ENCODE data around the gene MAP4K2. TPM values are rescaled to one million over a fixed set of nuclear protein-coding genes. Genes with fewer than 3 reads are reported as not detected.

MAP4K2 gene
- total RNA-seq, 8 experiments from 2014 or later: 3.0 to 15.7 (median 7.2) TPM

DNA sequence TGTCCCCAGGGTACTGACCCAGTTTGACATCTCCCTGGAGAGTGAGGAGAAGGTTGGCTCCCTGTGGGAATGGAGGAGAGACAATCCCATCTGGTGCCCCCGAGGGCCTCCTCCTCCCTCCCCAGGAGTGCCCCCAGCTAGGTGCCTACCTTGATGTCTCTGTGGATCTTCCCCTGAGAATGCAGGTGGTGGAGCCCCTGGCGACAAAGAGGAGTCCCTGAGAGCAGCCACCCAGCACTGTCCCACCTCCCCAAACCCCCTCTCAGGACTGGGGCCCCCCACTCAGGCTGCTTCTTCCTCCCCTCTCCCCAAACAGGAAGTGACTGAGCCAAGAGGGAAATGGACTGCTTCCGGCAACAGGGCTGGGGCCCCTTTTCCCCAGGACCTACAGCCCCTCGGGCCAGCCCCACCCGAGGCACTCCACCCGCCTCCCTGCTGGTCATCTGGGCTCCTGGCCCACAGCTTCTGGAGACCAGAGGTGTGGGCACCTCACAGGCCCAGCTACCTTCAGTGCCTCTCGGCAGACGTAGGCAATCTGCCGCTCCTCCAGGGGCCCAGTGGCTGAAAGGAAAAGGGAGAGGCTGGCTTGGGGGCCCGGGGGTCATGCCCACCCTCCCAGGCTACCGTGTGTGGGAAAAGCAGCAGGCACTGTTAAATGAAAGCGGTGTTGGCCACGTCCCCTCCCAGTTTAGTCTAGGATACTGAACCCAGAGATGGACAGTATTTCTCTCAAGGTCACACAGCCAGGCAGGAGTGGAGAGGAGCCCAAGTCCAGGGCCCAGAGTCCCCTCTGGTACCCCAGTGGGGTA lies 1.2 kb downstream of the MAP4K2 start:
- Histone ChIP-seq H3K4me1 (replicated peaks in 1 of 2) (peaks cover 12 to 21% of the 10 kb centered on the region in 2 donors), H3K27ac (no peak overlapping the region), H3K4me3 (peak overlapping the region in 1 of 5 donors; percentile 49)
- peak in 2 of 8 experiments; percentile 7 to 9 for ATAC-seq (replicated peaks in 6 of 8)
- in situ Hi-C loops (cut with MboI; ENCODE audit: low pct_unique_long_range_greater_than_20kb in 2 of 9, low sequenced_read_pairs in 9 of 9, unreplicated experiment in 9 of 9): no loop called here
- 64 to 95% (median 78%) methylated on average over 3 to 4 of the region's 13 CpGs; no CpG with 5 or more reads in 6 of the 10 experiments for WGBS, 10 experiments

DNA sequence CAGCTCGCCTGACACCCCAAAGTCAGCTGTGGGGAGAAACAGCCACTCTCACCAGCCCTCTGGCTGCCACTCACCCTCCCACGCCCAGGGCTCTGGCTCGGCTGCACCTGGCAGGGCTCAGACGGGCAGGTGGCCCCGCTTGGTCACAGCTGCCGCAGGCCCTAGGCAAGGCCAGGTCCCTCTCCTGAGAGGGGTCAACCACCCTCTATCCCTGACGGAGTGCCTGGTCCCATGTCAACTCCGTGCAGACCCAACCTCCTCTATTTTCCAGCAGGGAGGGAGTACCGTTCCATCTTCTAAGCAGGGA lies 1.9 kb downstream of the MAP4K2 start:
- ATAC-seq (replicated peaks in 6 of 8): no peak
- Histone ChIP-seq H3K4me3 (no peak overlapping the region), H3K27ac (no peak overlapping the region), H3K4me1 (replicated peaks in 1 of 2) (peaks cover 12 to 21% of the 10 kb centered on the region in 2 donors)
- 100% methylated on average over 1 of the region's 9 CpGs; no CpG with 5 or more reads in 9 of the 10 experiments for WGBS, 10 experiments
- in situ Hi-C loops (cut with MboI; ENCODE audit: low pct_unique_long_range_greater_than_20kb in 2 of 9, low sequenced_read_pairs in 9 of 9, unreplicated experiment in 9 of 9): no loop called here

DNA sequence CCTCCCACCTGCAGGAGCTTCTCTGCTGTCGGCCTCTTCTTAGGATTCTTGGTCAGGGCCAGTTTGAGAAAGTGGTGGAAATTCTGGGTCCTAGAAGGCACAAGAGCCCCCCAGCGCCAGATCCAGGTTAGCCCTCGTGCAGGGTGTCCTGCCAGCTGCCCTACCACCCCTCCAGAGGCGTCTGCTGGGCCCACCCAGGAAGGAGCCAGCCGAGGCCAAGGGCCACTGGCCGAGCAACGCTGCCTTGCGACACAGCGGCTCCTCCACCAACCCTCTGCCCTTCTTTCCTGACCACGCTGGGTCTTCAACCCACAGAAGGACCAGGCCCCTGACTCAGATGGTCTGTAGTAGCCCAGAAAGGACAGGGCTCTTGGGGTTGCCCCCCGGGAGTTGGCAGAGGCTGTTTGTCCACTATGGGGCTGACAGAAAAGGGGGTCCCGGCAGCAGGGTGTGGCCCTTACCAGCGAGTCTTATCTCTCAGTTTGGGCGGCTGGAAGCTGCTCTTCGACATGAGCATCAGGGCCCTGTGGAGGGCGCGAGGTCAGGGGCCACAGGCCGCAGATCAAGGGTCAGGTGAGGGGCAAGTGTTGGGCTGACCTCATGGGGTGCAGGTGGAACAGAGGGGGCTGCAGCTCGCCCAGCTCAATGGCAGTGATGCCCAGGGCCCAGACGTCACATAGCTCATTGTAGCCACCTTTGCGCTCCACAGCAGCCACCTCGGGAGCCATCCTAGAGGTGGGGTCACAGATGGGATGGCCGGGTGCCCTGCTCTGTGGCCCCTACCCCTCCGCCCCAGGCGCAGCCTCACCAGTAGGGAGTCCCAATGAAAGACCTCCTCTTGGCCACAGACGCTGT lies 2.5 kb downstream of the MAP4K2 start:
- Histone ChIP-seq H3K4me3 (no peak overlapping the region), H3K4me1 (replicated peaks in 1 of 2) (peaks cover 12 to 21% of the 10 kb centered on the region in 2 donors), H3K27ac (no peak overlapping the region)
- ATAC-seq (replicated peaks in 6 of 8): no peak
- WGBS, 10 experiments: 60 to 100% (median 81%) methylated on average over 1 to 6 of the region's 26 CpGs; no CpG with 5 or more reads in 6 of the 10 experiments
- in situ Hi-C loops (cut with MboI; ENCODE audit: low pct_unique_long_range_greater_than_20kb in 2 of 9, low sequenced_read_pairs in 9 of 9, unreplicated experiment in 9 of 9): no loop called here

DNA sequence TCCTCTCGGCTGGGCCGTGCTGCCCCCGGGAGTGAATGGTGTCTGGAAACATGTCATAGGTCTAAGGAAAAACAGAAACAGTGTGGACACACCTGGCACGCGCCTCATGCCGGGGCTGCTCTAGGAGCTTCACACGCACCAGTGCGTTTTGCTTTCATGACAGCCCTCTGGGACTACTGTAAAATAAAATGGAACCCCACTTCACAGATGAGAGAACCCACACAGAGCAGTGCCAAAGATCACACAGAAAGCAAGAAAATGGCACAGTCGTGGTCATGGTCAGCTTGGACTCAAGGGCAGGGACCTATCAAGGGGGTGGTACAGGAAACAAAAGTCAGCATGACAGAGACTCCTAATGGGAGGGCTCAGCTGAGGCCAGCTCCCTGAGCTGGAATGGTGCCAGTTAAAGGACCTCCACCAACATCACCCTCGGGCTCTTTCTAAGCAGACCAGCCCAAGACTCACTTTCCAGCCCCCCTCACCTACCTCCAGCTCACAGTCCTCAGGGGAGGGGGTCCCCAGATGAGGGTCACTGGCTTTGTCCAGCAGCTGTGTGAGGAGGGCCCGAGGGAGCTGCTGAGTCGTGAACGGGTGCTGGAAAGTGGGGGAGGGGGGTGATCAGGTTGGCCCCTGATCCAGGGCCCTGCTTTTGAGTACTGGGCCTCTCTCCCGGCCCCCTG lies 3.3 kb downstream of the MAP4K2 start:
- in situ Hi-C loops (cut with MboI; ENCODE audit: low pct_unique_long_range_greater_than_20kb in 2 of 9, low sequenced_read_pairs in 9 of 9, unreplicated experiment in 9 of 9): no loop called here

DNA sequence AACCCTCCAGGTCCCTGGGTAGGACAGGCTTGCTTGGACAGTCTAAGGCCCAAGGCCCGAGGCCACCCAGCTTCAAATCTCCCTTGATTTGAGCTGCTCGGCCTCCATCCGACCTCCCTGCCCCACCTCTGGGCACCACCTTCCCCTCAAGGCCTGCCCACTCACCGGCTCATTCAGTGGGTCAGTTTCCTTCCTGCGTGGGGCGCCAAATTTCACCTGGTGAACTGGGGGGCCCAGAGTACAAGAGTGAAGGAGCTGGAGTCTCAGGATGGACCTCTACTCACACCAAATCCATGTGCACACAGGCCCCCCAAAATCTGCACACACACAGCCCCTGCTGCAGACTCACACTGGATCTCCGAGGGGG lies 3.8 kb downstream of the MAP4K2 start:
- 60 to 100% (median 100%) methylated on average over 1 of the region's 7 CpGs; no CpG with 5 or more reads in 6 of the 10 experiments for WGBS, 10 experiments
- in situ Hi-C loops (cut with MboI; ENCODE audit: low pct_unique_long_range_greater_than_20kb in 2 of 9, low sequenced_read_pairs in 9 of 9, unreplicated experiment in 9 of 9): no loop called here
- Histone ChIP-seq H3K4me3 (no peak overlapping the region), H3K4me1 (replicated peaks in 1 of 2) (peaks cover 11 to 20% of the 10 kb centered on the region in 2 donors), H3K27ac (no peak overlapping the region)
- no peak for ATAC-seq (replicated peaks in 6 of 8)

More for the DNA sequence above, 3.3 kb downstream of the MAP4K2 start:
- 53 to 100% (median 83%) methylated on average over 3 to 8 of the region's 14 CpGs; no CpG with 5 or more reads in 3 of the 10 experiments for WGBS, 10 experiments
- no peak overlapping the region for H3K27ac ChIP-seq
- no peak overlapping the region for H3K4me3 ChIP-seq
- no peak for ATAC-seq (replicated peaks in 6 of 8)
- H3K4me1 ChIP-seq (replicated peaks in 1 of 2): peaks cover 12 to 21% of the 10 kb centered on the region in 2 donors

DNA sequence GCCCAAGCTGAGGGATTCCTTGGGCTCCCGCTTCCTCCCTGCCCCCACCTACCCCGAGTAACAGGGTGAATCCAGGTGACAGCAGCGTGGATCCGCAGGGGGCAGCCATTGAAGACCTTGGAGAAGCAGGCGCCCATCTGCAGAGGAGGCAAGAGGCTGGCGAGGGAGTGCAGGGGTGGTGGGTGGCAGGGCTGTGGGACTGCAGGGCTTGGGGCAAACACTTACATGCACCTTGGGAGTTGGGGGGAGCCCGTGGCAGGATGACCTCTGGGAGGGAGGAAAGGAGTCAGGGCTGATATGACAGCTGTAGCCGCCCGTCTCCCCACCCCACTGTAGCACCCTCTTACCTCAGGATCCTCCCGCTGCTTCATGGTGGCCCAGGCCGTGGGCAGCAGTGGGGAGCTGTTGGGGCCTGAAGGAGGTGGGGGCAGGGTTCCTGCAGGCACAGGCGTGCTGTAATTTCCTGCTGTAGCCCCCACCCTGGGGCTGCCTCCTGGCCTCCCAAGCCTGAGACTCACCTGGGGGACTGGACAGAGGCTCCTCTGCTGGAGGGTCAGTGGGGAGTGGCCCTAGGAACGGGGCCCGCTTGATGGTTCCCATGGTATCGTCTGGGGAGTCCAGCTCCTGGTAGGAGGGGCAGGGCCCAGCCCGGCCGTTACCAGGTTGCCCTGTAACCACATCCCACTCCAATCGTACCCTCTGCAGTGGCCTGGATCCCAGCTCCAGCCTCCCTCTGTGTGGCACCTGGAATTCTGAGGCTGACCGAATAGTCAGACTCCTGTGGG lies 6.1 kb downstream of the MAP4K2 start:
- in situ Hi-C loops (cut with MboI; ENCODE audit: low pct_unique_long_range_greater_than_20kb in 2 of 9, low sequenced_read_pairs in 9 of 9, unreplicated experiment in 9 of 9): no loop called here
- 89 to 100% (median 90%) methylated on average over 1 to 3 of the region's 19 CpGs; no CpG with 5 or more reads in 7 of the 10 experiments for WGBS, 10 experiments
- peaks cover under 1 to 7% of the 10 kb centered on the region in 2 donors for H3K4me1 ChIP-seq (replicated peaks in 1 of 2)
- H3K27ac ChIP-seq: no peak overlapping the region
- no peak overlapping the region for H3K4me3 ChIP-seq
- peak in 2 of 8 experiments; percentile 2 to 3 for ATAC-seq (replicated peaks in 6 of 8)

DNA sequence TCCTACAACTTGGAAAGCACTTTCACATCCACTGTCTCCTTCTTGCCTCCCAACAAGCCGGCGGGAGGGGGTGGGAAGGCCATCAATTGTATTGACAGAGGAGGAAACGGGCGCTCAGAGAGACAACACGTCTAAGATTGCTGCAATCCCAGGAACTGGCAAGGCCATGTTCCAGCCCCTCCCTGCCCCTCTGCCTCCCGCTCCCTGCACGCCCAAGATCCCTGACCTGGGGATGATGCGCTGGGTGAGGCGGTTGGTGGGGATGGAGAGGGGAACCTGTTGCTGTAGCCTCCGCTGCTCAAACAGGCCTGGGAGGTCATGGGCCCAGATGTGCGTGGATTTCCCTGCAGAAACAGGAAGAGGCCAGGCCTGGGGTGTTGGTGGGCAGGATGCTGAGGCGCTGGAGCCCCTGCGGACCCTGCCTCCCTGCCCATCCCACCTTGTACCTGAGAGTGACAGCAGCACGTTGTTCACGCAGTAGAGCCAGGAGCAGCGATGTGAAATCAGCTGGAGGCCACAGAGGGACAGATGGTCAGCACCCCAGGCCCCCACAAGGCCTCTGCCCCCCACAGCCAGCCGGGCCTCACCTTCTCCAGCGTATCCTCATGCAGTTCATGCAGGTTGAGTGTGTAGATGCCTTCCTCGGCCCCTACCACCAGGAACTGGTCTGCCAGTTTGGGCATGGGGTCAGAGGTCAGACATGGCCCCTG lies 6.8 kb downstream of the MAP4K2 start:
- in situ Hi-C loops (cut with MboI; ENCODE audit: low pct_unique_long_range_greater_than_20kb in 2 of 9, low sequenced_read_pairs in 9 of 9, unreplicated experiment in 9 of 9): no loop called here
- WGBS, 10 experiments: 69 to 90% (median 76%) methylated on average over 1 to 6 of the region's 19 CpGs; no CpG with 5 or more reads in 6 of the 10 experiments
- H3K27ac ChIP-seq: no peak overlapping the region
- H3K4me3 ChIP-seq: no peak overlapping the region
- peaks cover 0 to 5% of the 10 kb centered on the region in 2 donors for H3K4me1 ChIP-seq (replicated peaks in 1 of 2)
- ATAC-seq (replicated peaks in 6 of 8): peak in 2 of 8 experiments; percentile 12 to 16

DNA sequence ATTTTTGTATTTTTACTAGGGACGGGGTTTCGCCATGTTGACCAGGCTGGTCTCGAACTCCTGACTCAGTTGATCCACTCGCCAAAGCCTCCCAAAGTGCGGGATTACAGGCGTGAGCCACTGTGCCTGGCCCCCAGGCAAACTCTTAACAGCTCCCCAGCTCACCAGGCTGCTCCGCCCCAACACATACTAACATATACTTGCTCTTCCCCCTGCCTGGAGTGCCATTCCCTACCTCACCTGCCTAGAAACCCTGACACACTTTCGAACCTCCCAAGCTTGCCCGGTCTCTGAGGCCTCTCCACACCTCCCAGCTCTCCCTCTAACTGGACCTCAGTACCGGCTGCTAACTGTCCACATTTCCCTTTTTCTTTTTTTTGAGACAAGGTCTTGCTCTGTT lies 8.5 kb downstream of the MAP4K2 start:
- no peak for ATAC-seq (replicated peaks in 6 of 8)
- H3K27ac ChIP-seq: no peak overlapping the region

DNA sequence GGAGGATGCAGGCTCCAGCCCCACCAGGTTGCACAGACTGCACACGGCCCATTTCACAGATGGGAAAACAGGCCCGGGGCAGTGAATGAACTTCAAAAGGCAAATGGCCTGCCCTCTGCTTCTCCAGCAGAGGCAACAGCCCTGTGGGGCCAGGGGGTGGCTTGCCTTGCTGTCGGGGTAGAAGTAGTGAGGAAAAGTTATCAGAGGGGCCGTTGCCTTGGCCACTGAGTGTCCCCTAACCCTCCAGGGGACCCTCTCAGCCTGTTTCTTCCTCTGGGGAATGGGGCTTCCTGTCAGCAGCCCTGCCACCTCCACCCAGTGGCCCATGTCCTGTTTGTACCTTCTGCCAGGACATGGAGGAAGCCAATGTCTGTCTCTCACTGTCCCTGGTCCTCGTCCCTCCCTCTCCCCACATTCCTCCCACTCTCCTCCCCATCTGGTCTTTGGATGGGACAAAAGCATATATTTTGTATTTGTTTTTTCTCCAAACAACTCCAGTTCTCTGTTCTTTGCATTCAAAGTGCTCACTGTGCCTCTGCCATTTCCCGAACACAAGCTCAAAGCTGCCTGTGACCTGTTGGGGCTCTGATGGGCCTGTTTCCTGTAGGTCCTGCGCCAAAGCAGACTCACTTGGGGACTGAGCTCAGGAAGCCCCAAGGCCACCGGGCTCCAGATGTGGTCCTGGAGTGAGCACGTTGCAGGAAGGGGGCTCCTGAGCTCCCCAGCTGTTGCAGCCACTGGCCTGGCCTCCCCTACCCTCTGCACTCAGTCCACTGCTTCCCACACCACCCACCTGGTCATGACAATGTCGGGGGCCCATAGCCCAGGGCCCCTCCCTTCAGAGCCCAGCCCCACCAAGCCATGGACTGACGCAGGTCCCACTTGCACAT lies 9.5 kb downstream of the MAP4K2 start:
- Histone ChIP-seq H3K4me3 (no peak overlapping the region), H3K4me1 (replicated peaks in 1 of 2) (no peaks in the 10 kb centered on the region), H3K27ac (no peak overlapping the region)
- in situ Hi-C loops (cut with MboI; ENCODE audit: low pct_unique_long_range_greater_than_20kb in 2 of 9, low sequenced_read_pairs in 9 of 9, unreplicated experiment in 9 of 9): no loop called here
- WGBS, 10 experiments: 0 to 100% (median 89%) methylated on average over 1 to 6 of the region's 11 CpGs; no CpG with 5 or more reads in 2 of the 10 experiments
- ATAC-seq (replicated peaks in 6 of 8): peak in 1 of 8 experiments; percentile 38

More for the DNA sequence above, 8.5 kb downstream of the MAP4K2 start:
- in situ Hi-C loops (cut with MboI; ENCODE audit: low pct_unique_long_range_greater_than_20kb in 2 of 9, low sequenced_read_pairs in 9 of 9, unreplicated experiment in 9 of 9): no loop called here
- 90 to 96% (median 94%) methylated on average over 2 to 5 of the region's 10 CpGs; no CpG with 5 or more reads in 4 of the 10 experiments for WGBS, 10 experiments
- Histone ChIP-seq H3K4me1 (replicated peaks in 1 of 2) (no peaks in the 10 kb centered on the region), H3K4me3 (no peak overlapping the region)

DNA sequence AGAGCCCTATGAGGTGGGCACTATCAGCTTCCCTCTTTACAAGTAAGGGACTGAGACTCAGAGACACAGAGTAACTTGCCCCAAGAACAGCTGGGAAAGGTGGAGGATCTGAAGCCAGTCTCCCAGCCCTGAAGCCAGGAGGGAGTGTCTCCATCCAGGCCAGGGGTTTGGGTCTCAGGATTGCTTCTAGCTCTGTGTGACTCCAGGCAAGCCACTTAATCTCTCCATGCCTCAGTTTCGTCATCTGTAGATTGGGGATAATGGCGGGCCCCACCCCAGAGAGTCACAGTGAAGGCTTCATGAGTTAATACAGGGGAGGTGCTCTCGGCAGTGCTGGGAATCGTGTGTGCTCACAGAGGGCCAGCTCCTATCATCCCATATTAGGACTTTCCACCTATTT lies 10.5 kb downstream of the MAP4K2 start:
- Histone ChIP-seq H3K4me1 (replicated peaks in 1 of 2) (no peaks in the 10 kb centered on the region), H3K27ac (no peak overlapping the region), H3K4me3 (no peak overlapping the region)
- ATAC-seq (replicated peaks in 6 of 8): no peak
- 60 to 100% (median 91%) methylated on average over 1 to 3 of the region's 4 CpGs; no CpG with 5 or more reads in 6 of the 10 experiments for WGBS, 10 experiments
- in situ Hi-C loops (cut with MboI; ENCODE audit: low pct_unique_long_range_greater_than_20kb in 2 of 9, low sequenced_read_pairs in 9 of 9, unreplicated experiment in 9 of 9): no loop called here

DNA sequence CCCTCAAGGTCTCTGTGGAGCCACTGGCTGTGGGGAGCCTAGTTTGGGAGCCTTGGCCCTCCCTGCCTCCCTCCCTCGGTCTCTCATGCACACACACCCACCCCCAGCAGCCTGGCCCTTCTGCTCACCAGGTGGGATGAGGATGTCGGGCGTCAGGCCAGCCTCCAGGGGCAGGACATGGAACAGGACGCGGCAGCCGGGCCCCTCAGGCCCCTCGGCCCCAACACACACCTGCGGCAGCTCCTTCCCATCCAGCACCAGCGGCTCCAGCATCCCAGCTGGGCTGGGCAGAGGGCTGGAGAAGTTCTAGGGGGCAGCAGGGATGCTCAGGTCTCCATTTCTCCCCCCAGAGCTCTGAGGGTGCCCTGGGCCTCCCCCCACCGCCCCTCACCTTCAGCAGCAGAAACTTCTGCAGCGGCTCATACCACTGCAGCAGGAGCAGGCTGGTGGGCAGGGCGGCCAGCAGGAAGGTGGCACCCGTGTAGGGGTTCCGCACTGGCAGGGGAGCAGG lies 11.2 kb downstream of the MAP4K2 start:
- no peak for ATAC-seq (replicated peaks in 6 of 8)
- in situ Hi-C loops (cut with MboI; ENCODE audit: low pct_unique_long_range_greater_than_20kb in 2 of 9, low sequenced_read_pairs in 9 of 9, unreplicated experiment in 9 of 9): no loop called here
- no peak overlapping the region for H3K27ac ChIP-seq
- H3K4me1 ChIP-seq (replicated peaks in 1 of 2): no peaks in the 10 kb centered on the region
- no CpG with 5 or more reads among the region's 14 CpGs for WGBS, 10 experiments
- no peak overlapping the region for H3K4me3 ChIP-seq
